Lung (tissue), 12 donors: Measurements from ENCODE around the gene MRGPRF. TPM values are rescaled to one million over a fixed set of nuclear protein-coding genes. Genes with fewer than 3 reads are reported as not detected.

Experiments
- ATAC-seq: fragments of 200-7000 bp; cut with Tn5 transposase; one replicate; pipeline ENCODE4 v1.9.1; 2020; ENCODE audit warnings: moderate number of reproducible peaks; ENCODE audit not compliant: insufficient read depth, low FRiP score
- DNase-seq, 3 donors: peaks; one replicate each; pipeline ENCODE4 v3.0.0-alpha.2; 2013 to 2017
- H3K27ac ChIP-seq, 2 donors: one replicate each; pipeline ENCODE4 v1.5.1; 2013; ENCODE audit warnings: mild to moderate bottlenecking in 2 of 2, moderate library complexity in 2 of 2, control low read depth in 1 of 2, inconsistent platforms in 1 of 2, low read depth in 1 of 2, low read length in 1 of 2
- H3K27me3 ChIP-seq, 3 donors: one replicate each; pipeline ENCODE4 v1.5.1; 2013; ENCODE audit warnings: low read length in 2 of 3; ENCODE audit not compliant: control insufficient read depth in 3 of 3, insufficient read depth in 3 of 3
- H3K36me3 ChIP-seq, 4 donors: one replicate each; pipeline ENCODE4 v1.5.1; 2013; ENCODE audit warnings: low read length in 4 of 4, mild to moderate bottlenecking in 1 of 4, moderate library complexity in 1 of 4; ENCODE audit not compliant: control insufficient read depth in 4 of 4, insufficient read depth in 4 of 4
- H3K4me1 ChIP-seq, 5 donors: one replicate each; pipeline ENCODE4 v1.5.1; 2013; ENCODE audit warnings: low read length in 5 of 5, mild to moderate bottlenecking in 2 of 5, moderate library complexity in 1 of 5; ENCODE audit not compliant: control insufficient read depth in 5 of 5, insufficient read depth in 5 of 5
- H3K4me3 ChIP-seq: one replicate; pipeline ENCODE4 v1.5.1; 2013; ENCODE audit warnings: mild to moderate bottlenecking, control low read depth, moderate library complexity
- H3K9ac ChIP-seq, 2 donors: one replicate each; pipeline ENCODE4 v1.5.1; 2013; ENCODE audit warnings: low read length in 2 of 2, control low read depth in 1 of 2; ENCODE audit not compliant: insufficient read depth in 1 of 2
- H3K9me3 ChIP-seq, 4 donors: one replicate each; pipeline ENCODE4 v1.5.1; 2013; ENCODE audit warnings: low read length in 3 of 4, mild to moderate bottlenecking in 1 of 4, moderate library complexity in 1 of 4; ENCODE audit not compliant: control insufficient read depth in 4 of 4, insufficient read depth in 3 of 4
- whole genome bisulfite sequencing, 2 donors: extraction: QIAGEN DNeasy Blood & Tissue Kit; methylation state at CpG; one replicate each; pipeline ENCODE4 v1.1.7; 2013; 5-methylcytosine and 5-hydroxymethylcytosine counted together
- polyA plus RNA-seq, 2 donors: library from polyadenylated mRNA; stranded (reverse); fragments of 200-250 nt; gene quantifications; one replicate each; pipeline ENCODE4 v1.2.1, GENCODE V29; 2013
- total RNA-seq, 2 donors: library from RNA; depleted of rRNA in 1 of 2; stranded (reverse); fragments of >200 nt in 1 of 2; gene quantifications; one replicate each; pipeline ENCODE4 v1.2.1, GENCODE V29; 2014 to 2021
- TF ChIP-seq, protein P1 (sequence below): IDR thresholded peaks from 2 replicates; pipeline ENCODE4 v1.5.1; 2012; ENCODE audit warnings: mild to moderate bottlenecking; ENCODE audit errors: control extremely low read depth, extremely low read depth
- donor health status: control.
- donor health status: control.
- donor health status: Bipolar disorder and iron deficiency.
- donor health status: healthy.
- donor health status: DM: yes; HTN: yes; CAD: no.

The MRGPRF gene
- total and polyA plus RNA-seq, 4 donors: 9.2 to 16.8 (median 12.2) TPM

- TF ChIP-seq, protein P1, sequence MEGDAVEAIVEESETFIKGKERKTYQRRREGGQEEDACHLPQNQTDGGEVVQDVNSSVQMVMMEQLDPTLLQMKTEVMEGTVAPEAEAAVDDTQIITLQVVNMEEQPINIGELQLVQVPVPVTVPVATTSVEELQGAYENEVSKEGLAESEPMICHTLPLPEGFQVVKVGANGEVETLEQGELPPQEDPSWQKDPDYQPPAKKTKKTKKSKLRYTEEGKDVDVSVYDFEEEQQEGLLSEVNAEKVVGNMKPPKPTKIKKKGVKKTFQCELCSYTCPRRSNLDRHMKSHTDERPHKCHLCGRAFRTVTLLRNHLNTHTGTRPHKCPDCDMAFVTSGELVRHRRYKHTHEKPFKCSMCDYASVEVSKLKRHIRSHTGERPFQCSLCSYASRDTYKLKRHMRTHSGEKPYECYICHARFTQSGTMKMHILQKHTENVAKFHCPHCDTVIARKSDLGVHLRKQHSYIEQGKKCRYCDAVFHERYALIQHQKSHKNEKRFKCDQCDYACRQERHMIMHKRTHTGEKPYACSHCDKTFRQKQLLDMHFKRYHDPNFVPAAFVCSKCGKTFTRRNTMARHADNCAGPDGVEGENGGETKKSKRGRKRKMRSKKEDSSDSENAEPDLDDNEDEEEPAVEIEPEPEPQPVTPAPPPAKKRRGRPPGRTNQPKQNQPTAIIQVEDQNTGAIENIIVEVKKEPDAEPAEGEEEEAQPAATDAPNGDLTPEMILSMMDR: no peak
- DNase-seq: no peak
- Histone ChIP-seq H3K9ac (no peak overlapping the region), H3K27me3 (no peaks in the 10 kb centered on the region), H3K27ac (no peak overlapping the region), H3K36me3 (peaks cover 0 to 2% (median 0%) of the 10 kb centered on the region in 4 donors), H3K4me3 (no peak overlapping the region), H3K4me1 (peaks cover 0 to 32% (median 4%) of the 10 kb centered on the region in 5 donors), H3K9me3 (no peaks in the 10 kb centered on the region)
- ATAC-seq: no peak
- 85 to 92% methylated on average over 48 of the region's 48 CpGs for whole genome bisulfite sequencing, 2 donors
Observed at GRCh38 chr11:69005631-69006368, 7.2 kb downstream of the MRGPRF start.

GRCh38 chr11:69005183-69005630 lies 7.8 kb downstream of the MRGPRF start:
- Histone ChIP-seq H3K27me3 (no peaks in the 10 kb centered on the region), H3K9me3 (no peaks in the 10 kb centered on the region), H3K27ac (no peak overlapping the region), H3K9ac (no peak overlapping the region), H3K4me3 (no peak overlapping the region), H3K4me1 (peaks cover 0 to 31% (median 0%) of the 10 kb centered on the region in 5 donors), H3K36me3 (peaks cover 0 to 2% (median 0%) of the 10 kb centered on the region in 4 donors)
- TF ChIP-seq, protein P1: no peak
- WGBS, 2 donors: 92% methylated on average over 27 of the region's 27 CpGs
- no peak for DNase-seq
- no peak for ATAC-seq

DNA sequence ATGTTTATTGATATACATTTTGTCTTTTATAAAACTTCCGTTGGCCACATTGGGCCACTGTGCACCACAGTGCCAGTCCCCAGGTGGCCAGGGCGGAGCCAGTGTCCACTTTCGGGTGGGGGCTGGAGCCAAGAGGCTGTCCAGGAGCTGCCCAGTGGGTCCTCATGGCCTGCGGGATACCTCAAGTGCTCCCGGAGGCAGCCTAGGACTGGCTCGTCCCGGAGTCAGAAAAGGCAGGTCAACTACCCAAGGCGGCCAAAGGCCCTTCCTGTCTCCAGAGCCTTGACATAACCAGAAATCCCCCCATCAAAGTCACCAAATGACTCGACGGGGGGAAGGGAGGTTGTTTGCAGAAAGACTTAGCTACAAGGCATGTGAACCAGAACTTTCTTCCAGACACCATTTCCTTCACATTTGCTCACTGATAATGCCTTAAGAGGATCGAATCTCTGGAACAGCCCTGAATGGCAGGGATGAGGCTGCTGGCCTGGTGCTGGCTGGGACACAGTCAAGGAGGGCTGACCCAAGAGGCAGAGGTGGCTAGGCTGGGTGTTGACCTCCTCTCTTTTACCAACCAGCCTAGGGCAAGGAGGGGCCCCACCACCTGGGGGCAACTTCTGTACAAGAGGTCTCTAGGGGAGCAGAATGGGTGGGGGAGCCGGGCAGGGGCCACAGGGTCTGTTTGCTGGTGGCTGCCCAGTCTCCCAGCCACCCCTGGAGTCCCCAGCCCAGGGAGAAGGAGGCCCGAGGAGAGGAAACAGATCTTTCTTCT lies 8.4 kb downstream of the MRGPRF start:
- Histone ChIP-seq H3K9ac (no peak overlapping the region), H3K9me3 (no peaks in the 10 kb centered on the region), H3K27me3 (no peaks in the 10 kb centered on the region), H3K4me3 (no peak overlapping the region), H3K27ac (no peak overlapping the region), H3K36me3 (peaks cover 0 to 2% (median 0%) of the 10 kb centered on the region in 4 donors), H3K4me1 (peaks cover 0 to 26% (median 0%) of the 10 kb centered on the region in 5 donors)
- DNase-seq: no peak
- TF ChIP-seq, protein P1: no peak
- no peak for ATAC-seq
- 78 to 88% methylated on average over 13 of the region's 13 CpGs for WGBS, 2 donors
